Stomach (tissue), 4 donors: ENCODE measurements around the gene RELA.

Source experiments
- EP300 ChIP-seq: sonication (generic); formaldehyde crosslinking; IDR thresholded peaks from one replicate; pipeline ENCODE4 v1.6.1; 2017; ENCODE audit warnings: antibody characterized with exemption
- POLR2A ChIP-seq, 4 donors: fragments of 450-650 bp; IDR thresholded peaks; one replicate each; pipeline ENCODE4 v1.6.1; 2016; ENCODE audit warnings: antibody characterized with exemption in 4 of 4, control low read depth in 2 of 4, mild to moderate bottlenecking in 1 of 4, moderate library complexity in 1 of 4
- POLR2AphosphoS5 ChIP-seq, 3 donors: sonication (generic); formaldehyde crosslinking; IDR thresholded peaks; one replicate each; pipeline ENCODE4 v1.6.1; 2016; ENCODE audit warnings: antibody characterized with exemption in 3 of 3
- TF ChIP-seq, protein P1 (sequence below), 7 experiments: fragments of 450-650 bp in 4 of 7; fragments of 200-600 bp in 3 of 7; sonication (generic) in 3 of 7; IDR thresholded peaks; one replicate each; pipeline ENCODE4 v1.5.1; 2016 to 2019; ENCODE audit warnings: antibody characterized with exemption in 7 of 7, control low read depth in 2 of 7, mild to moderate bottlenecking in 1 of 7

GRCh38 chr11:65711785-65712632 is 49.3 kb upstream of the RELA start, which contains the start of gene KAT5:
- TF ChIP-seq, protein P1, sequence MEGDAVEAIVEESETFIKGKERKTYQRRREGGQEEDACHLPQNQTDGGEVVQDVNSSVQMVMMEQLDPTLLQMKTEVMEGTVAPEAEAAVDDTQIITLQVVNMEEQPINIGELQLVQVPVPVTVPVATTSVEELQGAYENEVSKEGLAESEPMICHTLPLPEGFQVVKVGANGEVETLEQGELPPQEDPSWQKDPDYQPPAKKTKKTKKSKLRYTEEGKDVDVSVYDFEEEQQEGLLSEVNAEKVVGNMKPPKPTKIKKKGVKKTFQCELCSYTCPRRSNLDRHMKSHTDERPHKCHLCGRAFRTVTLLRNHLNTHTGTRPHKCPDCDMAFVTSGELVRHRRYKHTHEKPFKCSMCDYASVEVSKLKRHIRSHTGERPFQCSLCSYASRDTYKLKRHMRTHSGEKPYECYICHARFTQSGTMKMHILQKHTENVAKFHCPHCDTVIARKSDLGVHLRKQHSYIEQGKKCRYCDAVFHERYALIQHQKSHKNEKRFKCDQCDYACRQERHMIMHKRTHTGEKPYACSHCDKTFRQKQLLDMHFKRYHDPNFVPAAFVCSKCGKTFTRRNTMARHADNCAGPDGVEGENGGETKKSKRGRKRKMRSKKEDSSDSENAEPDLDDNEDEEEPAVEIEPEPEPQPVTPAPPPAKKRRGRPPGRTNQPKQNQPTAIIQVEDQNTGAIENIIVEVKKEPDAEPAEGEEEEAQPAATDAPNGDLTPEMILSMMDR (IDR thresholded peaks at IDR 0.05) = peak in 6 of 7 experiments; percentile 97 to 100 (median 98)
- TF ChIP-seq POLR2A (IDR thresholded peaks at IDR 0.05) (peak in 2 of 4 donors; percentile 54 to 86), POLR2AphosphoS5 (IDR thresholded peaks at IDR 0.05) (peak; percentile 83 to 91 (median 84)), EP300 (no peak)
